ENCODE measurements around the gene BCLAF3. TPM values are rescaled to one million over a fixed set of nuclear protein-coding genes. Genes with fewer than 3 reads are reported as not detected.

The BCLAF3 gene
- total RNA-seq, 4 donors from 2014 or later, result 3.8 to 23.7 (median 18.9) TPM

- Histone ChIP-seq H3K27ac (no peak overlapping the region), H3K4me3 (no peak overlapping the region), H3K36me3 (no peaks in the 10 kb centered on the region), H3K27me3 (no peaks in the 10 kb centered on the region), H3K4me1 (no peaks in the 10 kb centered on the region), H3K9me3 (no peaks in the 10 kb centered on the region)
- intact Hi-C loops (cut with DNase I; ENCODE audit: low total_unique reads), result no loop called here
- no peak for TF ChIP-seq POLR2A (IDR thresholded peaks at IDR 0.05)
- no peak for TF ChIP-seq CTCF (IDR thresholded peaks at IDR 0.05)
- no peak for DNase-seq
These were observed 37.7 kb upstream of the BCLAF3 start for GRCh38 chrX:20028588-20028987.

GRCh38 chrX:20026278-20026677 is 35.4 kb upstream of the BCLAF3 start:
- TF ChIP-seq CTCF (IDR thresholded peaks at IDR 0.05) (no peak), POLR2A (IDR thresholded peaks at IDR 0.05) (no peak)
- intact Hi-C loops (cut with DNase I; ENCODE audit: low total_unique reads), result no loop called here
- no peak for DNase-seq

GRCh38 chrX:20019672-20020365 is 29.0 kb upstream of the BCLAF3 start:
- intact Hi-C loops (cut with DNase I; ENCODE audit: low total_unique reads), result no loop called here
- DNase-seq, result no peak
- H3K27ac ChIP-seq, result no peak overlapping the region
- no peaks in the 10 kb centered on the region for H3K36me3 ChIP-seq
- TF ChIP-seq CTCF (IDR thresholded peaks at IDR 0.05), result no peak
- no peak for TF ChIP-seq POLR2A (IDR thresholded peaks at IDR 0.05)
- H3K9me3 ChIP-seq, result no peaks in the 10 kb centered on the region
- H3K4me3 ChIP-seq, result no peak overlapping the region
- H3K4me1 ChIP-seq, result no peaks in the 10 kb centered on the region
- H3K27me3 ChIP-seq, result no peaks in the 10 kb centered on the region

More at GRCh38 chrX:20026278-20026677, 35.4 kb upstream of the BCLAF3 start:
- H3K36me3 ChIP-seq, result no peaks in the 10 kb centered on the region
- H3K27me3 ChIP-seq, result no peaks in the 10 kb centered on the region
- no peak overlapping the region for H3K27ac ChIP-seq
- H3K4me1 ChIP-seq, result no peaks in the 10 kb centered on the region
- no peaks in the 10 kb centered on the region for H3K9me3 ChIP-seq
- H3K4me3 ChIP-seq, result no peak overlapping the region

GRCh38 chrX:20016616-20016945 is 25.7 kb upstream of the BCLAF3 start:
- no peaks in the 10 kb centered on the region for H3K4me1 ChIP-seq
- H3K27me3 ChIP-seq, result no peaks in the 10 kb centered on the region

More at GRCh38 chrX:20016616-20016945, 25.7 kb upstream of the BCLAF3 start:
- Histone ChIP-seq H3K27ac (no peak overlapping the region), H3K36me3 (no peaks in the 10 kb centered on the region), H3K4me3 (no peak overlapping the region), H3K9me3 (no peaks in the 10 kb centered on the region)
- DNase-seq, result no peak
- intact Hi-C loops (cut with DNase I; ENCODE audit: low total_unique reads), result no loop called here
- no peak for TF ChIP-seq CTCF (IDR thresholded peaks at IDR 0.05)
- no peak for TF ChIP-seq POLR2A (IDR thresholded peaks at IDR 0.05)

All from uterus (tissue), 4 donors.